Keratinocyte (primary cell): ENCODE data around the gene USHBP1. TPM values are rescaled to one million over a fixed set of nuclear protein-coding genes. Genes with fewer than 3 reads are reported as not detected.

ENCODE experiments used
- DNase-seq: peaks from one replicate; pipeline ENCODE4 v3.0.0-alpha.2; 2011; ENCODE audit warnings: low read depth, missing footprints, low spot score
- FAIRE-seq: peaks from 2 replicates; lab custom pipeline; 2011; peaks lifted over from hg19 to GRCh38; lab: Jason Lieb, UNC
- H2AFZ ChIP-seq: 2 replicates; pipeline ENCODE4 v1.6.0; 2012; ENCODE audit warnings: low read length, control low read depth, inconsistent platforms; ENCODE audit not compliant: control insufficient read depth
- H3K27ac ChIP-seq: 2 replicates; pipeline ENCODE4 v1.5.1; 2011; ENCODE audit warnings: low read length; ENCODE audit not compliant: control insufficient read depth, insufficient read depth
- H3K27me3 ChIP-seq: 3 replicates; pipeline ENCODE4 v1.6.0; 2011; ENCODE audit warnings: low read length; ENCODE audit not compliant: control insufficient read depth, insufficient read depth; ENCODE audit errors: extremely low read depth
- H3K36me3 ChIP-seq, 2 experiments: 2 replicates in 1 of 2; 3 replicates in 1 of 2; pipeline ENCODE4 v1.5.1; 2011; ENCODE audit warnings: low read length in 2 of 2, mild to moderate bottlenecking in 1 of 2; ENCODE audit not compliant: control insufficient read depth in 2 of 2, insufficient read depth in 2 of 2; ENCODE audit errors: extremely low read depth in 1 of 2
- H3K4me1 ChIP-seq: 3 replicates; pipeline ENCODE4 v1.5.1; 2011; ENCODE audit warnings: low read length; ENCODE audit not compliant: control insufficient read depth, insufficient read depth; ENCODE audit errors: extremely low read depth
- H3K4me2 ChIP-seq: 3 replicates; pipeline ENCODE4 v1.6.0; 2011; ENCODE audit warnings: low read depth, low read length; ENCODE audit not compliant: control insufficient read depth, insufficient read depth; ENCODE audit errors: extremely low read depth
- H3K4me3 ChIP-seq, 3 experiments: fragments of 200-600 bp in 1 of 3; sonication (generic) in 1 of 3; 2 replicates in 2 of 3; 3 replicates in 1 of 3; pipeline ENCODE4 v1.5.1; 2011 to 2016; ENCODE audit warnings: low read length in 3 of 3, mild to moderate bottlenecking in 3 of 3, control low read depth in 2 of 3, inconsistent platforms in 1 of 3, low read depth in 1 of 3, mixed read lengths in 1 of 3, mixed run types in 1 of 3, moderate library complexity in 1 of 3; ENCODE audit not compliant: control insufficient read depth in 2 of 3, insufficient read depth in 2 of 3; ENCODE audit errors: extremely low read depth in 1 of 3
- H3K79me2 ChIP-seq: 2 replicates; pipeline ENCODE4 v1.6.0; 2012; ENCODE audit warnings: low read length; ENCODE audit not compliant: control insufficient read depth, insufficient read depth
- H3K9ac ChIP-seq: 3 replicates; pipeline ENCODE4 v1.6.0; 2011; ENCODE audit warnings: low read length; ENCODE audit not compliant: control insufficient read depth, insufficient read depth; ENCODE audit errors: extremely low read depth
- H3K9me1 ChIP-seq: 3 replicates; pipeline ENCODE4 v1.6.0; 2011; ENCODE audit warnings: low read length; ENCODE audit not compliant: control insufficient read depth, insufficient read depth; ENCODE audit errors: extremely low read depth
- H3K9me3 ChIP-seq: 2 replicates; pipeline ENCODE4 v1.5.1; 2012; ENCODE audit warnings: low read depth, low read length; ENCODE audit not compliant: control insufficient read depth
- H4K20me1 ChIP-seq: 3 replicates; pipeline ENCODE4 v1.6.0; 2011; ENCODE audit warnings: low read length; ENCODE audit not compliant: control insufficient read depth, insufficient read depth; ENCODE audit errors: extremely low read depth
- CTCF ChIP-seq, 3 experiments: IDR thresholded peaks in 1 of 3; conservative IDR thresholded peaks in 1 of 3; optimal IDR thresholded peaks in 1 of 3; 2 replicates in 2 of 3; 3 replicates in 1 of 3; pipeline versions ENCODE3 to v1.5.1; 2011; ENCODE audit warnings: low read length in 3 of 3, mild to moderate bottlenecking in 3 of 3, moderate library complexity in 2 of 3, control low read depth in 1 of 3, inconsistent platforms in 1 of 3; ENCODE audit not compliant: insufficient read depth in 2 of 3; ENCODE audit errors: extremely low read depth in 1 of 3
- EZH2 ChIP-seq: IDR thresholded peaks from one replicate; pipeline ENCODE4 v1.6.1; 2012; ENCODE audit warnings: inconsistent platforms, mild to moderate bottlenecking, low read length, moderate library complexity
- dilution Hi-C: fragments of 300-500 bp; cut with MboI; formaldehyde crosslinking; loops from one replicate; pipeline ENCODE4 v1.7.0; 2020; ENCODE audit warnings: low sequenced_read_pairs; ENCODE audit not compliant: extremely low pct_ligation_motif_present
- polyA plus RNA-seq, 5 experiments: library from polyadenylated mRNA; depleted of rRNA in 3 of 5; stranded (reverse) in 3 of 5; stranded (forward) in 1 of 5; unstranded in 1 of 5; fragments of >200 nt; gene quantifications; 1 replicate in 1 of 5; 2 replicates in 3 of 5; 3 replicates in 1 of 5; pipeline versions ENCODE4 v1.2.1 to v1.2.3, GENCODE V29; 2011 to 2012; ENCODE audit warnings: missing spikeins in 2 of 5, low read depth in 1 of 5, low replicate concordance in 1 of 5

The USHBP1 gene
- polyA plus RNA-seq, 1 donor (not counting 4 experiments of a cell fraction or from before 2014, with no cell fraction given): not detected

DNA sequence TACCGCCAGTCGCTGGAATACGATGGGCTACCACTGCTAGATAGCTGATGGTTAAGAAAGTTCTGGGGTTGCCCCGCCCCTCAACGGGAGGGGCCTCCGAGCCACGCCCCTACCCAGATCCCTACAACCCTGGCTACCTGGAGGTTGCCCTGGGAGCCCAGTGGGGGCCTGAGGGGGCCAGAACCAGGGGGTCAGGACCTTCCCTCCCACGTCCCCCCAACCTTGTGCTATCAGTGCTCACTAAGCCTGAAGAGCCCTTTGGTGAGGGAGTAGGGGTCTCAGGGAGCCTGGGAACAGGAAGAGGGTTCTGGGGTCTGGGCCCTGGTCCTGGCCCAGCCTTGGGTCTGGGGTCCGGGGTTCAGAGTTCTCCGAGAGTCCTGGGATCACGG lies 29.6 kb downstream of the USHBP1 start:
- dilution Hi-C loops: no loop called here
- peaks cover 14% of the 10 kb centered on the region for H3K4me1 ChIP-seq
- DNase-seq (no peak), FAIRE-seq (no peak)
- peak overlapping the region; percentile 60 for H3K27ac ChIP-seq
- H3K4me2 ChIP-seq: peak overlapping the region; percentile 92
- no peaks in the 10 kb centered on the region for H3K9me1 ChIP-seq
- H3K27me3 ChIP-seq: no peaks in the 10 kb centered on the region
- peaks cover 4% of the 10 kb centered on the region for H4K20me1 ChIP-seq
- no peaks in the 10 kb centered on the region for H3K9me3 ChIP-seq
- TF ChIP-seq CTCF (optimal IDR thresholded peaks at IDR 0.05 in 1 of 3, IDR thresholded peaks at IDR 0.05 in 1 of 3, conservative IDR thresholded peaks at IDR 0.05 in 1 of 3; ENCODE audit: extremely low read depth in 1 of 3, insufficient read depth in 2 of 3, low read length in 3 of 3): no peak
- no peak for TF ChIP-seq EZH2
- peak overlapping the region; percentile 70 for H3K9ac ChIP-seq
- H3K4me3 ChIP-seq: peak overlapping the region; percentile 52 to 83 (median 79)
- peaks cover 28% of the 10 kb centered on the region for H3K79me2 ChIP-seq
- H3K36me3 ChIP-seq: peaks cover 19 to 20% of the 10 kb centered on the region in 2 experiments
- H2AFZ ChIP-seq: no peak overlapping the region

- Histone ChIP-seq H3K27me3 (no peaks in the 10 kb centered on the region), H3K4me3 (no peak overlapping the region), H3K9ac (no peak overlapping the region), H4K20me1 (peaks cover 4% of the 10 kb centered on the region), H3K4me1 (peaks cover 14% of the 10 kb centered on the region), H3K79me2 (peaks cover 28% of the 10 kb centered on the region), H3K9me1 (no peaks in the 10 kb centered on the region), H2AFZ (no peak overlapping the region), H3K36me3 (peaks cover 12 to 17% of the 10 kb centered on the region in 2 experiments), H3K4me2 (no peak overlapping the region), H3K27ac (no peak overlapping the region), H3K9me3 (no peaks in the 10 kb centered on the region)
- FAIRE-seq (no peak), DNase-seq (no peak)
- dilution Hi-C loops: no loop called here
- TF ChIP-seq EZH2 (no peak), CTCF (optimal IDR thresholded peaks at IDR 0.05 in 1 of 3, IDR thresholded peaks at IDR 0.05 in 1 of 3, conservative IDR thresholded peaks at IDR 0.05 in 1 of 3; ENCODE audit: extremely low read depth in 1 of 3, insufficient read depth in 2 of 3, low read length in 3 of 3) (no peak)
Observed at GRCh38 chr19:17232258-17232657, 32.3 kb downstream of the USHBP1 start.
